Breast epithelium (tissue), 4 donors: Measurements from ENCODE around the gene GREB1L. TPM values are rescaled to one million over a fixed set of nuclear protein-coding genes. Genes with fewer than 3 reads are reported as not detected.

ENCODE experiments used
- DNase-seq, 2 donors: peaks; one replicate each; pipeline ENCODE4 v3.0.0-alpha.2; 2019; ENCODE audit warnings: low spot score in 2 of 2
- H3K27ac ChIP-seq, 2 donors: fragments of 200-600 bp; sonication (generic) in 1 of 2; one replicate each; pipeline ENCODE4 v1.5.1; 2016 to 2019; ENCODE audit warnings: mild to moderate bottlenecking in 1 of 2
- H3K27me3 ChIP-seq, 2 donors: fragments of 200-600 bp; sonication (generic) in 1 of 2; one replicate each; pipeline versions ENCODE4 v1.5.1 to v1.6.0; 2017 to 2019; ENCODE audit warnings: control low read depth in 1 of 2, mild to moderate bottlenecking in 1 of 2
- H3K36me3 ChIP-seq: fragments of 200-600 bp; one replicate; pipeline ENCODE4 v1.5.1; 2019
- H3K4me1 ChIP-seq, 2 donors: fragments of 200-600 bp; sonication (generic); one replicate each; pipeline ENCODE4 v1.5.1; 2016 to 2019; ENCODE audit warnings: control low read depth in 1 of 2
- H3K4me3 ChIP-seq, 3 donors: fragments of 200-600 bp; sonication (generic); 1 replicate in 2 of 3; 2 replicates in 1 of 3; pipeline ENCODE4 v1.5.1; 2016 to 2019; ENCODE audit warnings: mild to moderate bottlenecking in 3 of 3, moderate library complexity in 2 of 3
- H3K9me3 ChIP-seq, 2 donors: fragments of 200-600 bp; sonication (generic) in 1 of 2; one replicate each; pipeline ENCODE4 v1.5.1; 2016 to 2019; ENCODE audit warnings: control low read depth in 1 of 2
- CTCF ChIP-seq, 3 donors: fragments of 450-650 bp; IDR thresholded peaks; one replicate each; pipeline ENCODE4 v1.5.1; 2016 to 2017; ENCODE audit warnings: antibody characterized with exemption in 3 of 3, mild to moderate bottlenecking in 3 of 3, moderate library complexity in 3 of 3
- POLR2A ChIP-seq: fragments of 450-650 bp; IDR thresholded peaks from one replicate; pipeline ENCODE4 v1.6.1; 2016; ENCODE audit warnings: antibody characterized with exemption, mild to moderate bottlenecking, moderate library complexity
- POLR2AphosphoS5 ChIP-seq, 3 donors: sonication (generic); formaldehyde crosslinking; IDR thresholded peaks; one replicate each; pipeline ENCODE4 v1.6.1; 2017; ENCODE audit warnings: antibody characterized with exemption in 3 of 3
- intact Hi-C: fragments of 100-400 bp; cut with DNase I; formaldehyde crosslinking; loops from one replicate; pipeline ENCODE4 v1.15.1; 2023; ENCODE audit warnings: low total_unique reads
- total RNA-seq, 3 donors: library from RNA; depleted of rRNA; stranded (reverse); fragments of >200 nt; gene quantifications; one replicate each; pipeline ENCODE4 v1.1.0, GENCODE V29; 2016

GREB1L gene
- total RNA-seq, 3 donors from 2014 or later, result 6.6 to 75.7 (median 8.9) TPM

DNA sequence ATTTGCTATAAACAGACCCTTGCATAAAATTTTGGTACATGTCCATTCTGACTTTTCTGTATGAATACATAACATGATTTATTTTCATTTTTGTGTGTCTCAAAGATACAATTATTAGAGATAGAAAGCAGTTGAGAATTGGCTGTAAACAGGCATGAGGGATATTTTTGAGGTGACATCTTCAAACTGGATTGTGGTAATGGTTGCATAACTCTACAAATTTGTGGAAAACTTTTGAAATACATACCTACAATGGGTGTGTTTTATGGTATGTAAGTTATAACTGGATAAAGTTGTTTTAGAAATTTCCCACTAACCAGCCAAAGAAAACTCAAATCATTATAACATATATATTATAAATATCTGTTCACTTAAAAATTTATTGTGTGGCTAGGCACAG is 39.6 kb downstream of the GREB1L start:
- no peaks in the 10 kb centered on the region for H3K27me3 ChIP-seq
- intact Hi-C loops, result loop anchor here (5.0 kb wide), 1 partner anchor 681 kb away; no protein-coding TSS in a partner anchor
- H3K4me3 ChIP-seq, result no peak overlapping the region
- no peak for DNase-seq
- no peaks in the 10 kb centered on the region for H3K9me3 ChIP-seq
- no peak overlapping the region for H3K27ac ChIP-seq
- TF ChIP-seq POLR2A, result no peak
- TF ChIP-seq CTCF (IDR thresholded peaks at IDR 0.05), result no peak
- TF ChIP-seq POLR2AphosphoS5 (IDR thresholded peaks at IDR 0.05), result no peak
- H3K4me1 ChIP-seq, result no peaks in the 10 kb centered on the region
- no peaks in the 10 kb centered on the region for H3K36me3 ChIP-seq

GRCh38 chr18:21284540-21284939 is 42.5 kb downstream of the GREB1L start:
- TF ChIP-seq POLR2AphosphoS5 (IDR thresholded peaks at IDR 0.05) (no peak), POLR2A (no peak), CTCF (IDR thresholded peaks at IDR 0.05) (no peak)
- H3K36me3 ChIP-seq, result no peaks in the 10 kb centered on the region
- no peaks in the 10 kb centered on the region for H3K4me1 ChIP-seq
- H3K27ac ChIP-seq, result no peak overlapping the region
- no peak for DNase-seq
- intact Hi-C loops, result loop anchor here (5.0 kb wide), 1 partner anchor 678 kb away; no protein-coding TSS in a partner anchor
- no peaks in the 10 kb centered on the region for H3K9me3 ChIP-seq
- no peak overlapping the region for H3K4me3 ChIP-seq
- H3K27me3 ChIP-seq, result no peaks in the 10 kb centered on the region

DNA sequence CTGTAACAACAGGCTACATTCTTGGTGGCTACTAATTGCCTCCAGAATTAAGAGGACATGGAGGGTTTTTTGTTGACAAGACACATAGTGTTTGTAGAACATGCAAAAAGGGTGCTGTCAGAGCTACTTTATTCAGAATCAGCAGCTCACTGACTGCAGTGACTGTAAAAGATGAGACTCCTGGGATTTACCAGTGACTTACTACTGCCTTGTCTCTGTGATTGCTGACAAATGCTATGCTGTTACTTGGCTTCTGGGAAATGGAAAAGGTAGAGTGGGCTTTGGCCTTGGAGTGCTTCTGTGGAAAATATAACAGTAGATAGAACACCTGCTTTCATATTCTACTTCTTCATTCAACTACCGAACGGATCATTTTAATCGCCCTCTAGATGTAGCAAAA is 47.8 kb downstream of the GREB1L start:
- Histone ChIP-seq H3K9me3 (no peaks in the 10 kb centered on the region), H3K4me1 (no peaks in the 10 kb centered on the region), H3K4me3 (no peak overlapping the region), H3K27me3 (no peaks in the 10 kb centered on the region), H3K36me3 (no peaks in the 10 kb centered on the region), H3K27ac (no peak overlapping the region)
- intact Hi-C loops, result no loop called here
- TF ChIP-seq POLR2AphosphoS5 (IDR thresholded peaks at IDR 0.05), result no peak
- TF ChIP-seq POLR2A, result no peak
- TF ChIP-seq CTCF (IDR thresholded peaks at IDR 0.05), result no peak
- DNase-seq, result no peak

GRCh38 chr18:21291106-21291505 is 49.1 kb downstream of the GREB1L start:
- no peaks in the 10 kb centered on the region for H3K36me3 ChIP-seq
- intact Hi-C loops, result no loop called here
- no peak overlapping the region for H3K4me3 ChIP-seq
- no peak overlapping the region for H3K27ac ChIP-seq
- H3K4me1 ChIP-seq, result no peaks in the 10 kb centered on the region
- no peaks in the 10 kb centered on the region for H3K27me3 ChIP-seq
- DNase-seq, result no peak
- no peaks in the 10 kb centered on the region for H3K9me3 ChIP-seq
- TF ChIP-seq POLR2AphosphoS5 (IDR thresholded peaks at IDR 0.05), result no peak
- TF ChIP-seq CTCF (IDR thresholded peaks at IDR 0.05), result no peak
- TF ChIP-seq POLR2A, result no peak

GRCh38 chr18:21293479-21293878 is 51.4 kb downstream of the GREB1L start:
- DNase-seq, result no peak
- H3K9me3 ChIP-seq, result no peaks in the 10 kb centered on the region
- intact Hi-C loops, result no loop called here
- H3K4me3 ChIP-seq, result no peak overlapping the region
- H3K27me3 ChIP-seq, result no peaks in the 10 kb centered on the region
- H3K4me1 ChIP-seq, result no peaks in the 10 kb centered on the region
- no peak for TF ChIP-seq POLR2A
- TF ChIP-seq CTCF (IDR thresholded peaks at IDR 0.05), result no peak
- TF ChIP-seq POLR2AphosphoS5 (IDR thresholded peaks at IDR 0.05), result no peak
- no peak overlapping the region for H3K27ac ChIP-seq
- H3K36me3 ChIP-seq, result no peaks in the 10 kb centered on the region
